Measurements from ENCODE around the gene MUC6.

MUC6 gene

DNA sequence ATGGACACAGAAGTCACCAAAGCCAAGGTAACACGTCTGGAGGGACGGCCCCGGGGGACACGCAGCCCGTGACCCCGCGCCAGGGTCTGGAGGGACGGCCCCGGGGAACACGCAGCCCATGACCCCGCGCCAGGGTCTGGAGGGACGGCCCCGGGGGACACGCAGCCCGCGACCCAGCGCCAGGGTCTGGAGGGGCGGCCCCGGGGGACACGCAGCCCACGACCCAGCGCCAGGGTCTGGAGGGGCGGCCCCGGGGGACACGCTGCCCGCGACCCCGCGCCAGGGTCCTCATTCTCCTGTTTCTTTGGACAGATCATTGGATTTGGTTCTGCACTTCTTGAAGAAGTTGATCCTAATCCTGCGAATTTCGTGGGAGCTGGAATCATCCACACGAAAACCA lies 27.1 kb downstream of the MUC6 start:
- no peak for DNase-seq (ENCODE audit: low spot score)

DNA sequence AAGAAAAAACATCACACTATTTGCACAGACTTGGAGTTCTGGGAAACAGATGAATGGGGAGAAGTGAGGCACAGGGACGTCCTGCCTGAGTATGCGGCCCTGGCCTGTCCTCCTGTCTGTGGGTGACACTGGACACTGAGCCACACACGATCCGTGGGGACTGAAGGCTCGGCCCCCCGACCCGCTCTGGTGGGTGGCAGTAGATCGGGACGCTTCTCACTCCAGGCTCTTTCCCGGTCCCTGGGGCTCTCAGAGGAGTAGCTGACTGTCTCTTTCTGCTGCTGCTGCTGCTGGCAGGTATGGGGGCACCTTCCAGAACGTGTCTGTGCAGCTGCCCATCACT lies 27.7 kb downstream of the MUC6 start:
- DNase-seq (ENCODE audit: low spot score), result no peak

DNA sequence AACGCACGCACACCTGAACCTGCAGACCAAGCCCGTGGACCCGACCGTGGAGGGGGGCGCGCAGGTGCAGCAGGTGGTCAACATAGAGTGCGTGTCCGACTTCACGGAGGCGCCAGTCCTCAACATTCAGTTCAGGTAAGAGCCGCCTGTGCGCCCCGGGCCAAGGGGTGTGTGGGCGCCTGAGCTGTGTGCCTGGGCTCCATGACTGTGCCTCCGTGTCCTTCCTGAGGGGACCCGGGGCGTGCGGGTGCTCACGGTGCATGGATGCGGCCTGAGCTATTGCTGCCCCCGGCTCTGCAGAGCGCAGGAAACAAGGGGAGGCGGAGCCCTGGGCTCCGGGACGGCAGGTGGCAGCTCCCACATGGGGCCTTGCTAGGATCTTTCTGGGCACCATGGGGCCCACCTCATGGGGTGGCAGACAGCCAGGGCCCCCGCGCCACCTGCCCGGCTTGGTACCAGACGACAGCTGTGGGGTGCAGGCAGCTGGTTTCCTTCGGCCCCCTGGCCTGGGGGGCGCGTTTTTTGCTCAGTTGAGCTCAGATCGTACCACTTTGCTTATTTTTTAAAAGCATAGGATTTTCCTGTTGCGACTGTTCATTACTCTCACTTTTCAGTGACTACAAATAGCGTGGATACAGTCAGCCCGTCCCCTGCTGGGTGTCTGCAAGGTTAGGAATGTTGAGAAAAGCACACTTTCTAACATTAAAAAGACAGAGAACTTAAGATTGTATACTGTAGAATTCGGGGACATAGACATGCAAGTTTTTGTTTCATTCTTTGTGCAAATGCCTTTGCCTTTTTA lies 28.3 kb downstream of the MUC6 start:
- DNase-seq (ENCODE audit: low spot score), result no peak

DNA sequence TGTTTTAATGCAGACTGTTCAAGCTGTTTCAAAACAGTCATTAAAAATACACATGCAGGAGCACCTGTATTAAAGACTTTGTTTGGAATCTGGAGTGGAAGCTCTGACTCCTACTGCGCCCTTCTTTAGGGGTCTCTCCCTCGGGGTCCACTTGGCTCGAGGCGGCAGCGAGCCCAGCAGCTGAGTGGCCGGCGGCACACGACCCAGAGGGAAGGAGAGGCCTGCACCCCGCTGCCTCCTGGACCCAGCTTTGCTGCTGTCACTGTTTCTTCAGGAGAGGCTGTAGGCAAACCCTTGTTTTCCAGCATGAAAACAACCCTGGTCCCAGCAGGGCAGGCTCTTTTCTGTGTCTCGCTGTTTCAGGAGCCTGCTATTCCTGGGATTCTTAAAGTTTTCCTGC lies 29.2 kb downstream of the MUC6 start:
- no peak for DNase-seq (ENCODE audit: low spot score)

DNA sequence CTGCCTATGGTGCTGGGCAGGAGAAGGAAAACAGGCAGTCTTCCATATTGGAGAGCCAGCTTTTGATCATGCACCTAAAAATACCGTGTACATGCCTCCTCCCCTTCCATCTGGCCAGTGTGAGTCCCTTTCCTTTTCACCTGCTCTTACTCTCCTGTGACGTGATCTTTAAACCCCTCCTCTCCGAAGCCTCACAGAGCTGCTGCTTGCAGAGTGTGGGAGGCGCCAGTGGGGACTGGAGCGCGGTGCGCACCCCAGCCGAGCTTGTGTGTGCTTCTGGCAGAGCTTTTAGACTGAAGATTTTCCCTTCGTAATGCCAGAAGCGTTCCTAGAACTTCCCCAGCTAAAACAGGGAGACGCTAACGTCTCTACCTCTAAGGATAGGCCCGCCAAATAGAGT lies 29.8 kb downstream of the MUC6 start:
- DNase-seq (ENCODE audit: low spot score), result no peak

DNA sequence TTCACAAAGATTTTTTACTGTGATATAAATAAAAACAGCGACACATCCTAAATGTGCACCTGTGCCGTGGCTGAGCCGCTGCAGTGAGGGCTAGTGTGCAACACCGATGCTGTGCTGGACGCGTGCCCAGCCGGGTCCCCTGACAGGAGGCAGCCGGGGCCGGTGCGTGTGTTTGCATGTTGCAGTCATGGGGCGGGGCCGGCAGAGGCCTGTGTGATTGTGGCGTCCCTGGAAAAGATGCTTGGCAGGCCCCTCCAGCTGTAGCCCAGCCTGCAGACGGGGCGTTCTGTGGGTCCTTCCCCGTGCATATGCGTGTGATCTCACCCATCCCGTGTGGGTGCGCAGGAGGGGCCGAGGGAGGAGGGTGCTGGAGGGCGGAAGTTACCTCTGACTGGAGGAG lies 30.6 kb downstream of the MUC6 start:
- DNase-seq (ENCODE audit: low spot score), result no peak

DNA sequence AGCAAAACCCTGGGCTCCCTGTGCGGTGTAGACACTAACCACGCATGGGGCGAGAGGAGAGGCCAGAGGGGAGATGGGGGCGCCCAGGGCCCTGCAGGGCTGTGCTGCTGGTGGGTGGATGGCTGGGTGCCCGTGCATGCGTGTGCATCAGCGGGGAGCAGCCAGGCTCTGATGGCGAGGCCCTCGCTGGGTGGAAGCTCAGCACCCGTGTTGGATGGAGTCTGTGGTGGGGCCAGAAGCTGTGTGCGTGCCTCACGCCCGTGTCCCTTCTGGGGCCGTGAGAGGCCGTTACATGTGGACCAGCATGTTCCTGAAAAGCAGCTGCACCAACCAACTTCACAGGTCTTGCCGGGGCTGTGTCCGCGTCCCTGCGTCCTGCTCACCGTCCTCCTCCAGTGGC lies 33.4 kb downstream of the MUC6 start:
- no peak for DNase-seq (ENCODE audit: low spot score)

DNA sequence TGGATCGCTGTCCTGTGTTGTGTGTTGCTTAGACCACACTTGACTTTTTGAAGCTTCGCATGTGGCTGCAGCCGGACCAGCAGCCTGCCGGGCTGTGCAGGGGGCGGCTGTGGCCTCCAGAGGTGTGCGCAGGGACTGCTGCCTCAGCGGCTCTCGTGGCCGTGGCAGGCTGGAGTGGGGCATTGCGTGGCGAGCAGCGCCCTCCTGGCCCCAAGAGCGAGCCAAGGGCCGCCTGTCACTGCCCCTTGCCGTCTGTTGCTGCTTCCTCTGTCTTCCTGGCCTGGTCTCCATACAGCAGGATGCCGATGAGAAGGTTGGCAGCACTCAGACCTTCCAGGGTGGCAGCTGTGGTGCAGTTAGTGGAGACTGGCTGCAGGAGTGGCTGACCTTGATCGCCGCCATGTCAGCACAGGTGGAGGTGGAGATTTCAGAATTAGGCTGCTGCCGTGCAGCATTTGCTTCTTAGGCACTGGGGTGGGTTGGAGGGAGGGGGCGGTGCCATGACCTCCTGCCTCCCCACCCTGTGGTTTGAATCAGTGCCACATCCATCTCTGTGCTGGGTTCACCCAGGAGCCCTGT lies 34.0 kb downstream of the MUC6 start:
- DNase-seq (ENCODE audit: low spot score), result no peak

DNA sequence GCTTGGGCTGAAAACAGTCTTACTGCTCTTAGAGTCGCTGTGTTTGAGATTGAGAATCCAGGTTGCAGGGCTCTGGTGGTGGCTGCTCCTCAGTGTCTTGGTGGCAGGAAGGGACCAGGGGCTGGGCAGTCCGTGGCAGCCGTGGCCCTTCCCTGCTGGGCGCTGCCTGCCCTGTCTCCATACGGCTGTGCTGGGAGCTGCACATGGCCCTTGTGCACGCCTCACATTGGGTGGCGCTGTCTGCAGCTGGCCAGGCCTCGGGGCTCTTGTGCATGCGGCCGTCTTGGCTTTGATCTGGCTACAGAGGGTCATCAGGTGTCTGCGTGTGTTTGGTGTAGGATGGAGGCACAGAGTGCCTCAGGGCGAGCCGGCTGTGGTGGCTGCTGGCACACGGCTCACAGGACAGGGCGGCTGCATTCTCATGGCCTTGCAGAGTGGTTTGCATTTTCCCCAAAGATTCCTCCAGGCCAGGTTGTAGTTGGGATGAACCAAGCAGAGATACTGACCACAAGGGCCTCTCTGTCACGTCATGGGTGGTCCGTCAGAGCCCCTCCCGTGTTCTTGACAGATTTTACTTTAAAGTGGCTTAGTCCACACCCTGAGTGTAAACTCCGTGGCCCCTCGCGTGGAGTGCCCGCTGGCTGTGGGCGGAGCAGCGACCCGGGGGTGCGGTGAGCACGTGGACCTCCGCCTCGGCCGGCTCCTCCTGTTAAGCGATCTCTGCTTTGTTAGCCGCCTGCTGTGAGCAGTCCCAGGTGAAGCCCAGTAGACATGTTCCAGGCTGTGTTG lies 34.7 kb downstream of the MUC6 start:
- DNase-seq (ENCODE audit: low spot score), result no peak

DNA sequence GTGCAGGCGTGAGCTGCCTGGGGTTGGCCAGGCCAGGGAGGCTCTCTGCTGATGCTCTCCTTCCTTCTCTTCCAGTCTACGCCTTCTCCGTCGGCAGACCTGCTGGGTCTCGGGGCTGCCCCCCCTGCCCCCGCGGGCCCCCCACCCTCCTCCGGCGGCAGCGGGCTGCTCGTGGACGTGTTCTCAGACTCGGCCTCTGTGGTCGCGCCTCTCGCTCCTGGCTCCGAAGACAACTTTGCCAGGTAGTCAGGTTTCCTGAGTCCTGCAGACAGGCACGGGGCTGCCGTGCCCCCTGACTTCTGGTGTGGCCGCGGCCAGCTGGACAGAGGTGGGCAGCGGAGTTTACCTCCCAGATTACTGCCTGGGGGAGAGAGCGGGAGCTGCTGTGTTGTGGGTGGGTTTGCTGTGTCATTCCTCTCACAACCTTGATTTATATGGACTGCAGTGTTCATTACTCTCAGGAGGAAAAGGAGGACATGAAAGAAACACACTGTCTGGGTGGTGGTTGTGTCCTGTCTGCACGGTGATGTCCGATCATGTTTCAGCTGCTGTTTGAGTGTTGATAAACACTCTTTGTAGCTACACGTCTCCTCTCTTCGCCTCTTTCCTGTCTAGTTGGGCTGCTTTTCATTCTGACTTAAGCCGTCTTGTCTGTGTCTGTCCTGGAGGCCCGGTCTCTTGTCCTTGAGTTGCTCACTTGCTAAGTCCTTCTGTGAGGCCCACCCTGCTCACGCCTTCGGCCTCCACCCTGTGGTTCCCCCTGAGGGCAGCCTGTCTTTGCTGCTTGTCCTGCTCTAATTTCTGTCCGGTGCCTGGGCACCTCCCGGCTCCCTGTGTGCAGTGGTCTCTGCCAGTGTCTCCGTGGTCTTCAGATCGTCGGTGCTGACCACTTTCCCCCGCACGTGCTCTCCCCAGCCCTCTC lies 35.9 kb downstream of the MUC6 start:
- no peak for DNase-seq (ENCODE audit: low spot score)

DNA sequence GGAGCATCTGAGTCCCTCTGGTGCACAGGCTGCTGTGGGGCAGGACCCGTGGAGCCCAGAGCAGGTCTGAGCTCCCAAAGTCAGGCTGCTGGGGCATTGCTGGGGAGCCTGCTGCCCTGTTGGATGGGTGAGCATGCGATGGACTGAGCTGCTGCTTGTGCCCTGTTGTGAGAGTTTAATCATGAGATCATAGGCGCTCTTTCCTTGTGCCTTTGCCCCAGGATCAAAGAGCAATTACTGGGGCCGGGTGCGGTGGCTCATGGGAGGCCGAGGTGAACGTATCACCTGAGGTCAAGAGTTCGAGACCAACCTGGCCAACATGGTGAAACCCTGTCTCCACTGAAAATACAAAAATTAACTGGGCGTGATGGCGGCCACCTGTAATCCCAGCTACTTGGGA lies 37.5 kb downstream of the MUC6 start:
- DNase-seq (ENCODE audit: low spot score), result no peak

DNA sequence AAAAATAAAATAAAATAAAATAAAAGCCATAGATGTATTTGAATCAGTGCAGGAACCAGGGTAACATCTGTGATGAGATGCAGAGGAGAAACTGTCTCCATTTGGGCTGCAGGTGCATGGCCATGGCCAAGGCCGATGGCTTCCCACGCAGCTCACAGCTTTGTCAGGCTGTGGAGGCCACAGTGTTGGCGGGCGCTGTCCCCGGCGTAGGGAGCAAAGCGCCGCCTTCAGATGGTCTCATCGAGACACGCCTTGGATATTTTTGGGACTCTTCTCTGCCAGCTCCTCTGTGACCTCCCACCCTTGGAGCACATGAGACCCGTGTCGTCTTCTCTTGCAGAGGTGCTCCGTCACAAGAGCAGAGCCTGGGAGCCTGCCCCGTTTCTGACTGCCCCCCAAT lies 38.6 kb downstream of the MUC6 start:
- no peak for DNase-seq (ENCODE audit: low spot score)

DNA sequence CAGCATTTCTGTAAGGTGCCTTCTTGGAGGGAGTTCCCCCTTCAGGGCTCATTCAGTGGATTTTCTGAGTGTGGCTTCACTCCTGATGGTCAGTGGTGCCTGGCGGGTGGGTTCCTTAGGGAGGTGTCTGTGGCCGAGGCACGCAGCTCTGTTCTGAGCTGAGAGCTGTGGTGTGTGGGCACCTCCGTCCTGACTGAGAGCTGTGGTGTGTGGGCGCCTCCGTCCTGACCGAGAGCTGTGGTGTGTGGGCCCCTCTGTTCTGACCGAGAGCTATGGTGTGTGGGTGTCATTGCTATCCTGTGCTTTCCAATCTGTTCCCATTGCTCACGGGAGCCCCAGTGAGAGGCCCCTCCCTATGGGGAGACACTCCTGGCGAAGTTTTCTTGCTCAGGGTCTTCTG lies 39.8 kb downstream of the MUC6 start:
- DNase-seq (ENCODE audit: low spot score), result no peak

DNA sequence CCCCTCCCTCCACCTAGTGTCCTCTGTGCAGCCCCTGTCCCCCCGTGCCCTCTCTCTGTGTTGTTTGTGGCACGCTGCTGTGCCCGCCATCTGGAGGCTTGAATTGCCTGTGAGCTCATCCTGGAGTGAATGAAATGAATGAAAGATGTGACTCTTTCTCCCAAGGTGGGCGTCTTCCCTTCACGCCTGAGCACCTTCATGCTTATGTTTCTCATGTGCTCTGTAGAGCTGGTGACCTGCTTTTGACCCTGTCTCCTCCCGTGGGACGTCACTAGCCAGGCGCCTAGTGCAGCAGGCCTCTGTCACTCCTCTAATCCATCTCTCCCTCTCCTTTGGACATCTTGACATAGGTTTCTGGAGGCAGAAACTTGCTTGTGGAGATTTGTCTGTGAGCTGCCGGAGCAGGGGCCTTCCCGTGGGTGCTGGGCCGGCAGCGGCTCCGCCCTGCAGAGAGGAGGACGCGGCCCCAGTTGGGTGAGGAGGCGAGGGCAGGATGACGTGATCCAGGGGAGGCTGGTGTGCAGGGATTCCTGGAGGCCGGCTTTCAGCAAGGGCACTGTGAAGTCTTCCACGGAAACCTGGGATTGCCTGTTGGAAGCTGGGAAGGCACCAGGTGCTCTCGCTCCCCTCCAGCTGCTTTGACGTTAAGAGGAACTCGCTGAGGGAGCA lies 40.6 kb downstream of the MUC6 start:
- DNase-seq (ENCODE audit: low spot score), result no peak

DNA sequence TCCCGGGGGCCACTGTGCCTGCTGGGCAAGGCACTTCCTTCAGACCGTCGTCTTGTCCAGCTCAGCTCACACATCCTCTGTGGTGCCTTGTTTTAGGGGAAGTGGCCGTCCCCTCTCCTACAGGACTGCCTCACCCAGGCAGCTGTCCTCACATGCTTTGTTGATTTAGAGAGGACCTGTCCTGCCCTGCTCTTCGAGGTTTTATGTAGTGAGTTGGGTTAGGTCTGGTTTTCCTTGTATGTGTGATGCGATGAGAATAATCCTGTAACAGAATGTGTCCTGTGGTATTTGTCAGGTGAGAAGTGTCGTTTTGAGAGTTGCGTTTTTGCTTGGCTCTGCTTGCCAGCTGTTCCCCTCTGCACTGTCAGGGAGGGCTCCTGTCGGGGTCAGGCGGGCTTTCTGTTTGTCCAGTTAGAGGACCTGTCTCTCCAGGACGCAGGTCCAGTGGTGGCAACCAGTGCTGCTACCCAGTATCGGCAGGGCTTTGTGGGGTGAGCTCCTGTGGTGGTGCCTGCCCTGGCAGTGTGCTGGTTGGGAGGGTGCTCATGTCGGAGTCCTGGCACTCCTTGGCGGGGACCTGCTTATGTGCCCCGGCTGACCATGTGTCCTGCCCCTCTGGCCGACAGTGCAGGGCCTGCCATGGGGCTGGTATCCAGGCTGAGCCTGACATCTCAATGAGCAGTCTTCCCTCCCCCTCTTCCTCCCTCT lies 41.3 kb downstream of the MUC6 start:
- no peak for DNase-seq (ENCODE audit: low spot score)

DNA sequence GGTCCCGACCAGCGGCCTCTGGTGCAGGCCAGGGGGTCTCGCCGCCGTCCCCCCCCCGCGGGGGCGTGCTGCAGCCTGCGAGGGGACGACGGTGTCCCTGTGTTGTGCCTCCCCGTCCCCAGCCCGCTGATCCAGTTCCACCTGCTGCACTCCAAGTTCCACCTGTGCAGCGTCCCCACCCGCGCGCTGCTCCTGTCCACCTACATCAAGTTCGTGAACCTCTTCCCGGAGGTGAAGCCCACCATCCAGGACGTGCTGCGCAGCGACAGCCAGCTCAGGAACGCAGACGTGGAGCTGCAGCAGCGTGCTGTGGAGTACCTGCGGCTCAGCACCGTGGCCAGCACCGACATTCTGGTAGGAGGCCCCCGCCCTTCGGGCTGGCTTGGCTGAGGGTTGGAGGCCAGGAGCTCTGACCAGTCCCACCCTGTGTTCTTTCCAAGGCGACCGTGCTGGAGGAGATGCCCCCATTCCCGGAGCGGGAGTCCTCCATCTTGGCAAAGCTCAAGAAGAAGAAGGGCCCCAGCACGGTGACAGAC lies 42.8 kb downstream of the MUC6 start:
- DNase-seq (ENCODE audit: low spot score), result no peak

DNA sequence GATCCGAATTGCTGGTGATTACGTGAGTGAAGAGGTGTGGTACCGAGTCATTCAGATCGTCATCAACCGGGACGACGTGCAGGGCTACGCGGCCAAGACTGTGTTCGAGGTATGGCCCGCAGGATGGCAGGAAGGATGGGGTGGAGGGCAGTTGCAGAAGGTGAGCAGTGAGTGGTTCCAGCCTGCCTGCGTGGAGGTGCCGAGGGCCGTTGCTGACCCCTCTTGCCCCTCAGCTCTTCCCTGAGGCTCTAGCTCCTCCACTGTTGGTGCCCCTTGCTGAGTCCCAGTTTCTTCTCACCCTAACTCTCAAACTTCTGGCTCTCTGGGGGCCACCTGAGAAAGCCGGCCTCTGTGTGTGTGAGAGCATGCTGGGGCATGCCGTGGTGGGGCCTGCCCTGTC lies 43.9 kb downstream of the MUC6 start:
- DNase-seq (ENCODE audit: low spot score), result no peak

DNA sequence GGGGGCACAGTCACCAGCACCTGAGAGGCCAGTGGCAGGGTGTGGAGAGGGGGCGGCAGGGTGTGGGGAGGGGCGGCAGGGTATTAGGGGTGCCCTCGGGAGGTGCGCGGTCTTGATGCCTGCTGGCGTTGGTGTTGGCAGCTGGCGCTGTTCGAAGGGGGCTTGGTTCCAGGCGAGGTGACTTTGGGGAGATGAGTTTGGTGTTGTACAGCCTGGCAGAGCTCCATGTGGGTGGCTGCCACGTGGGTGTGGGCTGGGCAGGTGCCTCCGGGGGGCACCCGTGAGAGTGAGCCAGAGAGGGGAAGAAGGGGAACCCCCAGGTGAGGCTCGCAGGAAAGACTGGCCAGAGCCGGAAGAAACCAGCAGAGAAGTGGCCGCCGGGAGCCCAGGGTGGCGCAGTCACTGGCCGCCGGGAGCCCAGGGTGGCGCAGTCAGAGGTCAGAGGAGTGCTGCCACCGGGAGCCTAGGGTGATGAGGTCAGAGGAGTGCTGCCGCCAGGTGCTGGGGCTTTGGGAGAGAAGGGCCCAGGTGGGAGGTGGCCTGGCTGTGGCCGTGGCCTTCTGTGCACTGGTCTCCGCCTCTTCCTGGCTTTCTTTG lies 44.7 kb downstream of the MUC6 start:
- DNase-seq (ENCODE audit: low spot score), result no peak

DNA sequence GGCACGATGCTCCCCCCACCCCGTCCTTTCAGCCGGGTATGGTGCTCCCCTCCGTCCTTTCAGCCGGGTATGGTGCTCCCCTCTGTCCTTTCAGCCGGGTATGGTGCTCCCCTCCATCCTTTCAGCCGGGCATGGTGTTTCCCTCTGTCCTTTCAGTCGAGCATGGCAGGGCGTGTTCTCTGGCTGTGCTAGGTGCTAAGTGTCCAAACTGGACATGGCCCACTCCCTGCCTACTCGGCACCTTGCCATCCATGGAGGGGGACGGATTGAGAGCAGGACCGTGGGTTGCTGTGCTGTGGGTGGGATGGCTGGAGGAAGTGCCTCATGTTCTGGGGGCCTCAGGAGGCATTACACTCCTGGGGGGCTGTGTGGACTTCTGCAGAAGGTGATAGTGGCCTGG lies 45.5 kb downstream of the MUC6 start:
- no peak for DNase-seq (ENCODE audit: low spot score)

DNA sequence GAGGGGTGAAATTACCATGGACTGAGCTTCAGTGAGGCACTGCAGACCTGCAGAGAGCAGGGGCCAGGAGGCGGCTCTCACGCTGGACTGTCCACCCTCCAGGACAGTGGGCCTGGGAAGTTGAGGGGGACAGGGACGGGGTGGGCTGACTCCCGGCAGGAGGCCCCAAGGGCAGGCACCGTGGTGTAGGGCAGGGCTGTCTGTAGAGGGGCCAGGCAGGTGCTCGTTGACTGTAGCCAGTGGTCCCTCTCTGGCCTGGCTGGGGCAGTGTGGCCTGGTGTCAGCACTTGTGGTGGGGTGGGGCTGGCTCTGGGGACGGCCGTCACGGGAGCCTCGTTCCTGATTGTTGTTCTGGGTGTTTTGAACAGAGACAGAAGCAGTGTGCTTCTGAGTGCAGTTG lies 46.4 kb downstream of the MUC6 start:
- DNase-seq (ENCODE audit: low spot score), result no peak

All from CD4-positive, alpha-beta T cell treated with Interleukin-15 for 4 hours (primary cell).